ENCODE measurements around the gene TSPAN32. TPM values are rescaled to one million over a fixed set of nuclear protein-coding genes. Genes with fewer than 3 reads are reported as not detected.

The TSPAN32 gene
- total and polyA plus RNA-seq, 2 donors (not counting 3 experiments of a cell fraction or from before 2014, with no cell fraction given), result not detected

GRCh38 chr11:2302306-2302895, 588 bp downstream of the TSPAN32 start:
- FAIRE-seq, result no peak
- Histone ChIP-seq H3K4me1 (ENCODE audit: control insufficient read depth, extremely low read depth, insufficient read depth, low read length) (peaks cover 7% of the 10 kb centered on the region), H3K9me3 (replicated peaks; ENCODE audit: control insufficient read depth, insufficient read depth, low read length) (no peaks in the 10 kb centered on the region), H3K4me3 (replicated peaks in 1 of 3; ENCODE audit: insufficient read depth in 1 of 3, low read depth in 1 of 3, low read length in 3 of 3) (no peak overlapping the region), H3K4me2 (ENCODE audit: insufficient read depth, low read length) (no peak overlapping the region), H3K36me3 (ENCODE audit: control insufficient read depth in 2 of 2, extremely low read depth in 1 of 2, insufficient read depth in 2 of 2, low read length in 2 of 2) (no peaks in the 10 kb centered on the region), H3K9ac (replicated peaks; ENCODE audit: extremely low read depth, insufficient read depth, low read length) (no peak overlapping the region), H3K27ac (ENCODE audit: insufficient read depth, low read depth, low read length) (no peak overlapping the region), H2AFZ (ENCODE audit: low read depth, low read length) (no peak overlapping the region), H3K9me1 (replicated peaks; ENCODE audit: control insufficient read depth, extremely low read depth, insufficient read depth, low read length) (no peaks in the 10 kb centered on the region), H3K79me2 (ENCODE audit: control insufficient read depth, insufficient read depth, low read length) (no peaks in the 10 kb centered on the region), H3K27me3 (ENCODE audit: control insufficient read depth in 2 of 2, insufficient read depth in 2 of 2, low read length in 2 of 2) (no peaks in the 10 kb centered on the region), H4K20me1 (replicated peaks; ENCODE audit: control insufficient read depth, extremely low read depth, insufficient read depth, low read length) (no peaks in the 10 kb centered on the region)
- dilution Hi-C loops (cut with MboI; ENCODE audit: extremely low pct_ligation_motif_present, low sequenced_read_pairs), result no loop called here
- no TSS peak for BruUV-seq (replicated peaks)
- DNase-seq (ENCODE audit: low read depth, low spot score), result no peak
- CTCF ChIA-PET, result interaction anchor here (1.0 to 7.0 kb wide), 2 partner anchors 119 to 150 kb away, joined by 3 to 829 read pairs; no protein-coding TSS in a partner anchor
- intact Hi-C loops (cut with micrococcal nuclease), result loop anchor here (10.0 kb wide), 1 partner anchor 582 kb away; the partner anchor contains the start of gene CDKN1C
- POLR2A ChIA-PET, result no interaction called here
- TF ChIP-seq EZH2 (IDR thresholded peaks at IDR 0.05; ENCODE audit: borderline replicate concordance, low read depth, low read length, severe bottlenecking) (no peak), JUN (IDR thresholded peaks at IDR 0.05; ENCODE audit: borderline replicate concordance, insufficient read depth, insufficient read length, low read depth) (no peak), POLR2A (IDR thresholded peaks at IDR 0.05; ENCODE audit: low read depth, low read length) (no peak)
- TF ChIP-seq, protein P1, sequence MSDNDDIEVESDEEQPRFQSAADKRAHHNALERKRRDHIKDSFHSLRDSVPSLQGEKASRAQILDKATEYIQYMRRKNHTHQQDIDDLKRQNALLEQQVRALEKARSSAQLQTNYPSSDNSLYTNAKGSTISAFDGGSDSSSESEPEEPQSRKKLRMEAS (IDR thresholded peaks at IDR 0.05; ENCODE audit: insufficient read depth, insufficient read length), result no peak

GRCh38 chr11:2302896-2303626, 1.2 kb downstream of the TSPAN32 start:
- H3K9ac ChIP-seq (replicated peaks; ENCODE audit: extremely low read depth, insufficient read depth, low read length), result no peak overlapping the region
- no peaks in the 10 kb centered on the region for H4K20me1 ChIP-seq (replicated peaks; ENCODE audit: control insufficient read depth, extremely low read depth, insufficient read depth, low read length)
- dilution Hi-C loops (cut with MboI; ENCODE audit: extremely low pct_ligation_motif_present, low sequenced_read_pairs) (no loop called here), intact Hi-C loops (cut with micrococcal nuclease) (loop anchor here (10.0 kb wide), 1 partner anchor 582 kb away; the partner anchor contains the start of gene CDKN1C)
- H3K27me3 ChIP-seq (ENCODE audit: control insufficient read depth in 2 of 2, insufficient read depth in 2 of 2, low read length in 2 of 2), result no peaks in the 10 kb centered on the region
- no peak overlapping the region for H3K4me3 ChIP-seq (replicated peaks in 1 of 3; ENCODE audit: insufficient read depth in 1 of 3, low read depth in 1 of 3, low read length in 3 of 3)
- BruUV-seq (replicated peaks), result no TSS peak
- FAIRE-seq (no peak), DNase-seq (ENCODE audit: low read depth, low spot score) (no peak)
- no peaks in the 10 kb centered on the region for H3K9me3 ChIP-seq (replicated peaks; ENCODE audit: control insufficient read depth, insufficient read depth, low read length)
- H3K4me2 ChIP-seq (ENCODE audit: insufficient read depth, low read length), result no peak overlapping the region
- POLR2A ChIA-PET, result no interaction called here
- H3K9me1 ChIP-seq (replicated peaks; ENCODE audit: control insufficient read depth, extremely low read depth, insufficient read depth, low read length), result no peaks in the 10 kb centered on the region
- peaks cover 7% of the 10 kb centered on the region for H3K4me1 ChIP-seq (ENCODE audit: control insufficient read depth, extremely low read depth, insufficient read depth, low read length)
- TF ChIP-seq CTCF (IDR thresholded peaks at IDR 0.05; ENCODE audit: extremely low read depth in 1 of 2, insufficient read depth in 1 of 2, low read depth in 1 of 2, low read length in 2 of 2) (no peak), EZH2 (IDR thresholded peaks at IDR 0.05; ENCODE audit: borderline replicate concordance, low read depth, low read length, severe bottlenecking) (no peak), POLR2A (IDR thresholded peaks at IDR 0.05; ENCODE audit: low read depth, low read length) (no peak), FOS (IDR thresholded peaks at IDR 0.05; ENCODE audit: borderline replicate concordance, insufficient read depth, low read length) (no peak), JUN (IDR thresholded peaks at IDR 0.05; ENCODE audit: borderline replicate concordance, insufficient read depth, insufficient read length, low read depth) (no peak), POLR2AphosphoS5 (IDR thresholded peaks at IDR 0.05; ENCODE audit: insufficient read depth, low read depth, low read length) (no peak), GATA2 (IDR thresholded peaks at IDR 0.05; ENCODE audit: insufficient read depth, insufficient read length, low read depth, low read length) (no peak), MYC (IDR thresholded peaks at IDR 0.05; ENCODE audit: low read depth, low read length) (no peak)
- TF ChIP-seq, protein P1 (IDR thresholded peaks at IDR 0.05; ENCODE audit: insufficient read depth, insufficient read length), result no peak
- H3K36me3 ChIP-seq (ENCODE audit: control insufficient read depth in 2 of 2, extremely low read depth in 1 of 2, insufficient read depth in 2 of 2, low read length in 2 of 2), result no peaks in the 10 kb centered on the region
- no peaks in the 10 kb centered on the region for H3K79me2 ChIP-seq (ENCODE audit: control insufficient read depth, insufficient read depth, low read length)
- CTCF ChIA-PET, result interaction anchor here (2.4 to 7.0 kb wide), 2 partner anchors 110 to 119 kb away, joined by 9 to 829 read pairs; no protein-coding TSS in a partner anchor
- H3K27ac ChIP-seq (ENCODE audit: insufficient read depth, low read depth, low read length), result no peak overlapping the region
- no peak overlapping the region for H2AFZ ChIP-seq (ENCODE audit: low read depth, low read length)

All from endothelial cell of umbilical vein (primary cell).